HepG2 (cell line): ENCODE results near the gene C22orf31. TPM values are rescaled to one million over a fixed set of nuclear protein-coding genes. Genes with fewer than 3 reads are reported as not detected.

ENCODE experiments used
- NFIC ChIP-seq: IDR thresholded peaks from 2 replicates; pipeline ENCODE4 v1.6.1; 2012; ENCODE audit warnings: mild to moderate bottlenecking, low read length, inconsistent platforms
- PREB ChIP-seq: sonication (generic); formaldehyde crosslinking; IDR thresholded peaks from 2 replicates; pipeline ENCODE4 v1.4.0; 2020; ENCODE audit warnings: missing genetic modification reagents
- REL ChIP-seq: sonication (generic); formaldehyde crosslinking; conservative IDR thresholded peaks from 2 replicates; pipeline ENCODE4 v1.8.0; 2022; ENCODE audit warnings: mild to moderate bottlenecking, missing genetic modification reagents, moderate library complexity
- SIN3A ChIP-seq: IDR thresholded peaks from 2 replicates; pipeline ENCODE4 v1.6.1; 2011; ENCODE audit warnings: low read depth, mild to moderate bottlenecking, control low read depth, low read length, borderline replicate concordance
- SIX4 ChIP-seq: sonication (generic); formaldehyde crosslinking; IDR thresholded peaks from 2 replicates; pipeline ENCODE4 v1.4.0; 2020; ENCODE audit warnings: missing genetic modification reagents
- SMAD3 ChIP-seq: sonication (generic); formaldehyde crosslinking; IDR thresholded peaks from 2 replicates; pipeline ENCODE4 v1.4.0; 2020; ENCODE audit warnings: missing genetic modification reagents
- SUZ12 ChIP-seq: fragments of 150-350 bp; IDR thresholded peaks from 2 replicates; pipeline ENCODE4 v1.6.1; 2014; ENCODE audit warnings: low read depth, low read length
- UBTF ChIP-seq: sonication (generic); formaldehyde crosslinking; IDR thresholded peaks from 2 replicates; pipeline ENCODE4 v1.4.0; 2020; ENCODE audit warnings: mild to moderate bottlenecking, missing genetic modification reagents
- ZBTB34 ChIP-seq: sonication (generic); formaldehyde crosslinking; IDR thresholded peaks from 2 replicates; pipeline ENCODE4 v1.8.0; 2022; ENCODE audit warnings: mild to moderate bottlenecking, missing genetic modification reagents
- ZBTB38 ChIP-seq: sonication (generic); formaldehyde crosslinking; IDR thresholded peaks from 2 replicates; pipeline ENCODE4 v1.5.1; 2020; ENCODE audit warnings: mild to moderate bottlenecking, missing genetic modification reagents
- ZBTB39 ChIP-seq: sonication (generic); formaldehyde crosslinking; IDR thresholded peaks from 2 replicates; pipeline ENCODE4 v1.5.0; 2020; ENCODE audit warnings: missing genetic modification reagents
- ZNF329 ChIP-seq: sonication (generic); formaldehyde crosslinking; IDR thresholded peaks from 2 replicates; pipeline ENCODE4 v1.9.0; 2021; ENCODE audit warnings: low read depth, mild to moderate bottlenecking, missing genetic modification reagents
- ZNF367 ChIP-seq: sonication (generic); formaldehyde crosslinking; IDR thresholded peaks from 2 replicates; pipeline ENCODE4 v1.4.0; 2020; ENCODE audit warnings: missing genetic modification reagents, borderline replicate concordance
- ZNF589 ChIP-seq: sonication (generic); formaldehyde crosslinking; conservative IDR thresholded peaks from 2 replicates; pipeline ENCODE4 v1.8.0; 2022; ENCODE audit warnings: mild to moderate bottlenecking, moderate library complexity, missing genetic modification reagents
- ZNF609 ChIP-seq: sonication (generic); formaldehyde crosslinking; IDR thresholded peaks from 2 replicates; pipeline ENCODE4 v1.4.0; 2020; ENCODE audit warnings: mild to moderate bottlenecking, missing genetic modification reagents, borderline replicate concordance
- ZSCAN22 ChIP-seq: sonication (generic); formaldehyde crosslinking; IDR thresholded peaks from 2 replicates; pipeline ENCODE4 v1.4.0; 2020; ENCODE audit warnings: mild to moderate bottlenecking, missing genetic modification reagents
- polyA plus RNA-seq, 8 experiments: library from polyadenylated mRNA; depleted of rRNA in 3 of 8; stranded (reverse) in 7 of 8; unstranded in 1 of 8; fragments of >200 nt; fragmentation: Illumina TruSeq in 4 of 8; extraction: Trizol in 4 of 8; gene quantifications; 2 replicates each; pipeline versions ENCODE4 v1.2.1 to v1.2.3, GENCODE V29; 2011 to 2016; ENCODE audit warnings: low read depth in 4 of 8, missing spikeins in 1 of 8, mixed read lengths in 1 of 8; ENCODE audit not compliant: insufficient read depth in 1 of 8
- total RNA-seq, 5 experiments: library from RNA; depleted of rRNA; stranded (reverse); fragments of >200 nt; fragmentation: Illumina TruSeq; extraction: Trizol; gene quantifications; 2 replicates each; pipeline ENCODE4 v1.2.3, GENCODE V29; 2016; ENCODE audit warnings: low read depth in 1 of 5

Gene C22orf31
- total and polyA plus RNA-seq, 2 of the 13 experiments (the other 11 are each of a cell fraction or from before 2014, with no cell fraction given), result not detected

GRCh38 chr22:29030016-29030617, 31.5 kb downstream of the C22orf31 start (continued):
- TF ChIP-seq UBTF, result no peak
- no peak for TF ChIP-seq ZBTB34
- TF ChIP-seq PREB, result no peak
- no peak for TF ChIP-seq ZSCAN22 (CRISPR knock-in tag)
- TF ChIP-seq ZNF329 (CRISPR knock-in tag), result no peak
- TF ChIP-seq REL (CRISPR knock-in tag), result no peak
- TF ChIP-seq SUZ12, result no peak
- TF ChIP-seq SIN3A, result no peak
- TF ChIP-seq SIX4, result peak; percentile 17; the same call in 1 of the 2 replicates
- TF ChIP-seq ZBTB39 (CRISPR knock-in tag), result no peak
- no peak for TF ChIP-seq ZNF589
- TF ChIP-seq SMAD3 (CRISPR knock-in tag), result no peak
- 0 out of 2 replicates have a peak, but pooled peaks have one; percentile 27 for TF ChIP-seq NFIC
- no peak for TF ChIP-seq ZNF609 (CRISPR knock-in tag)
- no peak for TF ChIP-seq ZNF367
- no peak for TF ChIP-seq ZBTB38
